ENCODE results near the gene ORC6. TPM values are rescaled to one million over a fixed set of nuclear protein-coding genes. Genes with fewer than 3 reads are reported as not detected.

The ORC6 gene
- total RNA-seq, 4 donors from 2014 or later = 0.60 to 4.9 (median 2.7) TPM; not detected in 1

- intact Hi-C loops (cut with DNase I; ENCODE audit: low total_unique reads) = no loop called here
- TF ChIP-seq CTCF (IDR thresholded peaks at IDR 0.05) (no peak), EP300 (IDR thresholded peaks at IDR 0.05; ENCODE audit: low read depth) (no peak), POLR2A (IDR thresholded peaks at IDR 0.05) (no peak), POLR2AphosphoS5 (IDR thresholded peaks at IDR 0.05) (no peak)
- Histone ChIP-seq H3K27me3 (no peaks in the 10 kb centered on the region), H3K4me1 (no peaks in the 10 kb centered on the region), H3K36me3 (no peaks in the 10 kb centered on the region), H3K9me3 (no peaks in the 10 kb centered on the region), H3K27ac (no peak overlapping the region), H3K4me3 (no peak overlapping the region)
- in situ Hi-C loops (cut with MboI; ENCODE audit: low pct_ligation_motif_present in 1 of 4, low pct_unique_long_range_greater_than_20kb in 1 of 4, low sequenced_read_pairs in 3 of 4) = no loop called here
- DNase-seq = no peak
- 88% methylated on average over 15 of the region's 15 CpGs; no CpG with 5 or more reads in 1 of the 2 donors for WGBS, 2 donors (ENCODE audit: low coverage in 1 of 2)
These were observed 57.6 kb downstream of the ORC6 start for GRCh38 chr16:46746821-46747776.

Other genes with a start within 250 kb of the ORC6 start
- 1 to 10 TPM in 1 of 4 donors, under 1 TPM in 2, not detected in 1; 0.27 to 6.8 (median 0.79) TPM for gene SHCBP1, start 68.3 kb upstream of the ORC6 start, total RNA-seq
- 100 to 1,000 TPM in 1 of 4 donors, 10 to 100 TPM in 3; 63.2 to 102 (median 72.1) TPM for gene VPS35, start 481 bp upstream of the ORC6 start, total RNA-seq
- gene MYLK3, start 58.7 kb downstream of the ORC6 start, total RNA-seq = not detected
- 10 to 100 TPM in 1 of 4 donors, 1 to 10 TPM in 1, under 1 TPM in 2; 0.20 to 10.6 (median 4.4) TPM for gene C16orf87, start 141.5 kb downstream of the ORC6 start, total RNA-seq
- 10 to 100 TPM; 10.9 to 29.5 (median 16.9) TPM for gene GPT2, start 194.7 kb downstream of the ORC6 start, total RNA-seq